Measurements from ENCODE around the gene ARHGAP15. TPM values are rescaled to one million over a fixed set of nuclear protein-coding genes. Genes with fewer than 3 reads are reported as not detected.

Gene ARHGAP15
- polyA plus RNA-seq, 2 of the 4 experiments (the other 2 are of a cell fraction): 0.34 TPM; not detected in 1

DNA sequence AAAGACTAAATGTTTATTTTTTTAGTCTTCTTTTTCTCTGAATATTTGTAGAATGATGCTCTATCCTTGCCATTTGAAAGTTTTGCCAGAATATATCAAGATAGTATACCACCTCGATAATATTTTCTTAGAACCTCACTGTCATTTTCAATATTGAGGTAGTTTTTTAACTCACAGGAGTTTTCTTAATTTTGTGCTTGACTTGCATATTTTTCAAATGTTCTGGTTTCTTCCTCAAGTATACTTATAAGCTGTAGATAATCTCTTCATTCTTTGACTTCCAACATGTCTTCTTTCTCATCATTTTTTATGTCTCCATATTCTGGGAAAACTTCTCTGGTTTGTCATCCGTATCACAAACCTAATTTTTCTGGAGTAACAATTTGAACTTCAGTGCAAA lies 559.6 kb downstream of the ARHGAP15 start:
- no peak for DNase-seq (ENCODE audit: low read depth in 1 of 2, low spot score in 1 of 2)
- TF ChIP-seq SMC3 (IDR thresholded peaks at IDR 0.05) (no peak), MAFK (IDR thresholded peaks at IDR 0.05; ENCODE audit: partially characterized antibody) (peak; percentile 65)
- ChIA-PET POLR2A (no interaction called here), CTCF (interaction anchor here (1.2 kb wide), 1 partner anchor 1777 kb away, joined by 3 read pairs; no protein-coding TSS in a partner anchor)
- Histone ChIP-seq H3K4me3 (no peak overlapping the region), H3K9me3 (no peaks in the 10 kb centered on the region), H3K4me1 (no peaks in the 10 kb centered on the region), H3K4me2 (no peak overlapping the region), H3K27ac (no peak overlapping the region)
- FAIRE-seq: no peak
- WGBS (ENCODE audit: missing lambda C conversion rate): 30% methylated on average over 2 of the region's 2 CpGs
- no peak for ATAC-seq

DNA sequence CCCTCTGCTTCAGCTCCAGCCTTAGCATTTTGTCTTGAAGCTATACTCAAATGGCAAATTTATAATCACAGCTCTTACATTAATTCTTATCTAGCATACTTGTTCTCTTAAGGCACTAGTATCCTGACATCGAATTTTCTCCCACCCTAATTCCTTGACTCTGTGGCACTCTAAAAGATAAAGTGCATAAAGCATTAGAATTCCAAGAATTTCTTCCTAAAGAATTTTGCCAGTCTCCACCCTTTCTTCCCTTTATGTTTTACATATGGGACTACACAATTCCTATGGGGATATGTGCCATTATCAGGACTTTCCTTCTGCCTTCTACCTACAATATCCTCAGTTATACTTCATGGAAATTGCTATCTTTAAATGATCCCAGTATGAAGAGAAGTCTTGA lies 560.3 kb downstream of the ARHGAP15 start:
- Histone ChIP-seq H3K4me1 (no peaks in the 10 kb centered on the region), H3K4me2 (no peak overlapping the region), H3K9me3 (no peaks in the 10 kb centered on the region), H3K27ac (no peak overlapping the region), H3K4me3 (no peak overlapping the region)
- no peak for TF ChIP-seq RCOR1 (IDR thresholded peaks at IDR 0.05; ENCODE audit: low read depth, low read length)
- TF ChIP-seq MAFK (IDR thresholded peaks at IDR 0.05; ENCODE audit: partially characterized antibody): no peak
- TF ChIP-seq BHLHE40 (IDR thresholded peaks at IDR 0.05; ENCODE audit: low read depth, low read length): no peak
- TF ChIP-seq TFCP2L1 (CRISPR knock-in tag; IDR thresholded peaks at IDR 0.05): no peak
- no peak for TF ChIP-seq FOSL2 (IDR thresholded peaks at IDR 0.05)
- TF ChIP-seq FOSL2 (CRISPR knock-in tag; IDR thresholded peaks at IDR 0.05): no peak
- TF ChIP-seq, protein P1, sequence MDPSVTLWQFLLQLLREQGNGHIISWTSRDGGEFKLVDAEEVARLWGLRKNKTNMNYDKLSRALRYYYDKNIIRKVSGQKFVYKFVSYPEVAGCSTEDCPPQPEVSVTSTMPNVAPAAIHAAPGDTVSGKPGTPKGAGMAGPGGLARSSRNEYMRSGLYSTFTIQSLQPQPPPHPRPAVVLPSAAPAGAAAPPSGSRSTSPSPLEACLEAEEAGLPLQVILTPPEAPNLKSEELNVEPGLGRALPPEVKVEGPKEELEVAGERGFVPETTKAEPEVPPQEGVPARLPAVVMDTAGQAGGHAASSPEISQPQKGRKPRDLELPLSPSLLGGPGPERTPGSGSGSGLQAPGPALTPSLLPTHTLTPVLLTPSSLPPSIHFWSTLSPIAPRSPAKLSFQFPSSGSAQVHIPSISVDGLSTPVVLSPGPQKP (IDR thresholded peaks at IDR 0.05; ENCODE audit: low read depth, low read length): no peak
- no peak for TF ChIP-seq ESRRA (IDR thresholded peaks at IDR 0.05; ENCODE audit: borderline replicate concordance, low read length)
- no peak for TF ChIP-seq MYC (IDR thresholded peaks at IDR 0.05; ENCODE audit: borderline replicate concordance, low read length)
- TF ChIP-seq MAZ (IDR thresholded peaks at IDR 0.05; ENCODE audit: borderline replicate concordance, low read depth, low read length): no peak
- TF ChIP-seq CBX8 (IDR thresholded peaks at IDR 0.05): no peak
- TF ChIP-seq, protein P2, sequence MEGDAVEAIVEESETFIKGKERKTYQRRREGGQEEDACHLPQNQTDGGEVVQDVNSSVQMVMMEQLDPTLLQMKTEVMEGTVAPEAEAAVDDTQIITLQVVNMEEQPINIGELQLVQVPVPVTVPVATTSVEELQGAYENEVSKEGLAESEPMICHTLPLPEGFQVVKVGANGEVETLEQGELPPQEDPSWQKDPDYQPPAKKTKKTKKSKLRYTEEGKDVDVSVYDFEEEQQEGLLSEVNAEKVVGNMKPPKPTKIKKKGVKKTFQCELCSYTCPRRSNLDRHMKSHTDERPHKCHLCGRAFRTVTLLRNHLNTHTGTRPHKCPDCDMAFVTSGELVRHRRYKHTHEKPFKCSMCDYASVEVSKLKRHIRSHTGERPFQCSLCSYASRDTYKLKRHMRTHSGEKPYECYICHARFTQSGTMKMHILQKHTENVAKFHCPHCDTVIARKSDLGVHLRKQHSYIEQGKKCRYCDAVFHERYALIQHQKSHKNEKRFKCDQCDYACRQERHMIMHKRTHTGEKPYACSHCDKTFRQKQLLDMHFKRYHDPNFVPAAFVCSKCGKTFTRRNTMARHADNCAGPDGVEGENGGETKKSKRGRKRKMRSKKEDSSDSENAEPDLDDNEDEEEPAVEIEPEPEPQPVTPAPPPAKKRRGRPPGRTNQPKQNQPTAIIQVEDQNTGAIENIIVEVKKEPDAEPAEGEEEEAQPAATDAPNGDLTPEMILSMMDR (IDR thresholded peaks at IDR 0.05): no peak
- TF ChIP-seq JUN (IDR thresholded peaks at IDR 0.05): no peak
- no peak for TF ChIP-seq EP300 (IDR thresholded peaks at IDR 0.05)
- no peak for TF ChIP-seq HOXB5 (CRISPR knock-in tag; IDR thresholded peaks at IDR 0.05)
- 3% methylated on average over 1 of the region's 1 CpG for WGBS (ENCODE audit: missing lambda C conversion rate)
- ChIA-PET CTCF (no interaction called here), POLR2A (no interaction called here)
- no peak for FAIRE-seq
- no peak for ATAC-seq
- no peak for DNase-seq (ENCODE audit: low read depth in 1 of 2, low spot score in 1 of 2)

DNA sequence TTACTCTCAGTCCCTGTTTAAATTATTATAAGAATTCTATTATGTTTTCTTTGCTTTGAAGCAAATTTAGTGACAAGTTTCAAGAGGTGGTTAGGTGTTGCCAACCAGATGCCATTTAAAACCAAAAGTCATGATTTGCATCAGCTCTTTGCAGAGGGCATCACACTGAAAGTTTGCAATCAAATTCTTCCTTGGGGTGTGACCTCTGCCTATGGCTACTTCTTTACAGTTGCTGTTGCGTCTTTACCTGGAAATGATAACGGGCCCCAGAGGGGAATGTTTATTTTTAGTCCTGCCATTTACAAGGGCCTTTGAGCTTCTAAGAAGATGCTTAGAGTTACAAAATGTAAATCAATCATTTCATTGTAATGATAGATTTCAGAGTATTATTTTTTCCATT lies 561.0 kb downstream of the ARHGAP15 start:
- Histone ChIP-seq H3K9me3 (no peaks in the 10 kb centered on the region), H3K27ac (no peak overlapping the region), H3K4me2 (no peak overlapping the region), H3K4me1 (no peaks in the 10 kb centered on the region), H3K4me3 (no peak overlapping the region)
- no peak for ATAC-seq
- TF ChIP-seq CHD4 (IDR thresholded peaks at IDR 0.05; ENCODE audit: borderline replicate concordance) (no peak), BHLHE40 (IDR thresholded peaks at IDR 0.05; ENCODE audit: low read depth, low read length) (no peak), RNF2 (IDR thresholded peaks at IDR 0.05; ENCODE audit: borderline replicate concordance, low read depth) (no peak), POLR2AphosphoS2 (conservative IDR thresholded peaks at IDR 0.05; ENCODE audit: low read length) (no peak), RCOR1 (IDR thresholded peaks at IDR 0.05; ENCODE audit: low read depth, low read length) (no peak), ZSCAN20 (CRISPR knock-in tag; IDR thresholded peaks at IDR 0.05) (no peak), RAD21 (conservative IDR thresholded peaks at IDR 0.05 in 1 of 2, IDR thresholded peaks at IDR 0.05 in 1 of 2) (no peak)
- TF ChIP-seq, protein P3, sequence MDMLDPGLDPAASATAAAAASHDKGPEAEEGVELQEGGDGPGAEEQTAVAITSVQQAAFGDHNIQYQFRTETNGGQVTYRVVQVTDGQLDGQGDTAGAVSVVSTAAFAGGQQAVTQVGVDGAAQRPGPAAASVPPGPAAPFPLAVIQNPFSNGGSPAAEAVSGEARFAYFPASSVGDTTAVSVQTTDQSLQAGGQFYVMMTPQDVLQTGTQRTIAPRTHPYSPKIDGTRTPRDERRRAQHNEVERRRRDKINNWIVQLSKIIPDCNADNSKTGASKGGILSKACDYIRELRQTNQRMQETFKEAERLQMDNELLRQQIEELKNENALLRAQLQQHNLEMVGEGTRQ (IDR thresholded peaks at IDR 0.05): no peak
- TF ChIP-seq, protein P1 (IDR thresholded peaks at IDR 0.05; ENCODE audit: low read depth, low read length): no peak
- ChIA-PET CTCF (no interaction called here), POLR2A (no interaction called here)
- 53% methylated on average over 2 of the region's 2 CpGs for WGBS (ENCODE audit: missing lambda C conversion rate)
- FAIRE-seq: no peak
- no peak for DNase-seq (ENCODE audit: low read depth in 1 of 2, low spot score in 1 of 2)

All from A549 (cell line).